Smooth muscle cell (in vitro differentiated cells): ENCODE results near the gene CEP295NL. TPM values are rescaled to one million over a fixed set of nuclear protein-coding genes. Genes with fewer than 3 reads are reported as not detected.
A peak's percentile ranks its signal among the peaks of the same experiment; 100 is the strongest.

Experiments used
- DNase-seq: peaks from one replicate; lab custom pipeline; 2025; ENCODE audit not compliant: unreplicated experiment; lab: John Stamatoyannopoulos, UW
- H2AFZ ChIP-seq: fragments of 200-600 bp; sonication (generic); 2 replicates; pipeline ENCODE4 v1.6.0; 2016; ENCODE audit warnings: antibody characterized with exemption, low read depth, mild to moderate bottlenecking
- H3F3A ChIP-seq: fragments of 200-600 bp; sonication (generic); 2 replicates; pipeline ENCODE4 v1.6.0; 2017; ENCODE audit warnings: antibody characterized with exemption, low read depth
- H3K27ac ChIP-seq: fragments of 200-600 bp; sonication (generic); 2 replicates; pipeline ENCODE4 v1.5.1; 2016; ENCODE audit warnings: low read depth, mild to moderate bottlenecking
- H3K27me3 ChIP-seq: fragments of 200-600 bp; sonication (generic); 2 replicates; pipeline ENCODE4 v1.6.1; 2016; ENCODE audit warnings: low read depth, mild to moderate bottlenecking
- H3K36me3 ChIP-seq: fragments of 200-600 bp; sonication (generic); 2 replicates; pipeline ENCODE4 v1.5.1; 2016; ENCODE audit warnings: low read depth
- H3K4me1 ChIP-seq: fragments of 200-600 bp; sonication (generic); 2 replicates; pipeline ENCODE4 v1.5.1; 2016; ENCODE audit warnings: low read depth
- H3K4me2 ChIP-seq: fragments of 200-600 bp; sonication (generic); 2 replicates; pipeline ENCODE4 v1.6.0; 2016; ENCODE audit warnings: mild to moderate bottlenecking
- H3K4me3 ChIP-seq: fragments of 200-600 bp; sonication (generic); 2 replicates; pipeline ENCODE4 v1.5.1; 2016; ENCODE audit warnings: mild to moderate bottlenecking
- H3K79me2 ChIP-seq: fragments of 200-600 bp; sonication (generic); 2 replicates; pipeline ENCODE4 v1.6.0; 2016; ENCODE audit warnings: low read depth, mild to moderate bottlenecking
- H3K9ac ChIP-seq: fragments of 200-600 bp; sonication (generic); 2 replicates; pipeline ENCODE4 v1.6.0; 2016; ENCODE audit warnings: low read depth
- H3K9me3 ChIP-seq: fragments of 200-600 bp; sonication (generic); replicated peaks from 2 replicates; pipeline ENCODE4 v1.5.1; 2016; ENCODE audit warnings: low read depth
- H4K20me1 ChIP-seq: fragments of 200-600 bp; sonication (generic); 2 replicates; pipeline ENCODE4 v1.6.0; 2016; ENCODE audit warnings: low read depth
- CTCF ChIP-seq: fragments of 200-600 bp; sonication (generic); IDR thresholded peaks from 2 replicates; pipeline ENCODE4 v1.5.1; 2017; ENCODE audit warnings: borderline replicate concordance, mild to moderate bottlenecking, antibody characterized with exemption; ENCODE audit not compliant: insufficient read depth, poor library complexity, severe bottlenecking
- WGBS: methylation state at CpG from one replicate; pipeline ENCODE4 v1.1.7; 2016; ENCODE audit warnings: low lambda C conversion rate; 5-methylcytosine and 5-hydroxymethylcytosine counted together
- polyA plus RNA-seq: library from polyadenylated mRNA; unstranded; fragments of >200 nt; fragmentation: Nextera tagmentation; extraction: Ambion mirVana; gene quantifications from 2 replicates; pipeline ENCODE4 v1.2.1, GENCODE V29; 2016
- total RNA-seq: library from RNA; depleted of rRNA; stranded (reverse); fragments of >200 nt; gene quantifications from 2 replicates; pipeline ENCODE4 v1.2.3, GENCODE V29; 2014

The CEP295NL gene
- total and polyA plus RNA-seq, 2 experiments from 2014 or later, result 1.2 TPM; not detected in 1

- no peaks in the 10 kb centered on the region for H3K9me3 ChIP-seq
- no peak for DNase-seq
- H3K36me3 ChIP-seq, result no peaks in the 10 kb centered on the region
- no peak overlapping the region for H2AFZ ChIP-seq
- 52% methylated on average over 14 of the region's 14 CpGs for WGBS
- TF ChIP-seq CTCF, result no peak
- peaks cover 13% of the 10 kb centered on the region for H3F3A ChIP-seq
- peak overlapping the region; percentile 80 for H3K9ac ChIP-seq
- peaks cover 9% of the 10 kb centered on the region for H4K20me1 ChIP-seq
- H3K27ac ChIP-seq, result peak overlapping the region; percentile 96
- peak overlapping the region; percentile 75 for H3K4me2 ChIP-seq
- no peaks in the 10 kb centered on the region for H3K27me3 ChIP-seq
- peaks cover 35% of the 10 kb centered on the region for H3K79me2 ChIP-seq
- no peak overlapping the region for H3K4me3 ChIP-seq
- peaks cover 22% of the 10 kb centered on the region for H3K4me1 ChIP-seq
Measured at GRCh38 chr17:78882540-78883088, 20.4 kb downstream of the CEP295NL start.

DNA sequence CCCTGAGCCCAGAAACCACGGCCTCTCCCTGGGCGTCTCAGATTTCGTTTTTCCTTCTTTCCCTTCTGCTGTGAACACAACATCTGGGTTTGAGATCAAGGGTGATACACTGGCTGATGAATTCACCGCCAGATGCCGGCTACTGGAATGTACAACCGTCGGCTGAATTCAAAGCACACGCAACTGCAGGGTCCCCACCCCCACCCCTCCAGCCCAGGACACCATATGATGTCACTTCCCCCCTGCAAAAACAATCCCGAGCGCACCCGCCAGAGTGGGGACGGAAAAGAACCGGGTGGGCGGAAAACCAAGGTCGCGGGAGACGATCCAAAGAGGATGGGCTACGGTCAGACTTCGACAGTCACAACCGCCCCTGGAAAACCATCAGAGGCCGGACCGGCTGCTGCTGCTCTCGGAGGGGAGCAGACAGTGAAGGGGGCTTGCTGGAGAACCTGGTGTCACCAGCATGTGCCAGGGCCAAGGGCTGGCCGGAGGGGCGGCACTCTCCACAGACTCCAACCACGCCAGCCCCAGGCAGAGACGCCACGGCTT, 23.3 kb downstream of the CEP295NL start:
- peak overlapping the region; percentile 96 for H3K27ac ChIP-seq
- H3K79me2 ChIP-seq, result peaks cover 28% of the 10 kb centered on the region
- H3K27me3 ChIP-seq, result no peaks in the 10 kb centered on the region
- no peaks in the 10 kb centered on the region for H3K9me3 ChIP-seq
- peak overlapping the region; percentile 75 for H3K4me2 ChIP-seq
- no peaks in the 10 kb centered on the region for H3K36me3 ChIP-seq
- peak; percentile 29 for DNase-seq
- WGBS, result 46% methylated on average over 28 of the region's 28 CpGs
- no peak for TF ChIP-seq CTCF
- H3K9ac ChIP-seq, result peak overlapping the region; percentile 86
- peaks cover 21% of the 10 kb centered on the region for H3F3A ChIP-seq
- peaks cover 31% of the 10 kb centered on the region for H3K4me1 ChIP-seq
- H4K20me1 ChIP-seq, result no peaks in the 10 kb centered on the region
- H3K4me3 ChIP-seq, result peak overlapping the region; percentile 20
- no peak overlapping the region for H2AFZ ChIP-seq

DNA sequence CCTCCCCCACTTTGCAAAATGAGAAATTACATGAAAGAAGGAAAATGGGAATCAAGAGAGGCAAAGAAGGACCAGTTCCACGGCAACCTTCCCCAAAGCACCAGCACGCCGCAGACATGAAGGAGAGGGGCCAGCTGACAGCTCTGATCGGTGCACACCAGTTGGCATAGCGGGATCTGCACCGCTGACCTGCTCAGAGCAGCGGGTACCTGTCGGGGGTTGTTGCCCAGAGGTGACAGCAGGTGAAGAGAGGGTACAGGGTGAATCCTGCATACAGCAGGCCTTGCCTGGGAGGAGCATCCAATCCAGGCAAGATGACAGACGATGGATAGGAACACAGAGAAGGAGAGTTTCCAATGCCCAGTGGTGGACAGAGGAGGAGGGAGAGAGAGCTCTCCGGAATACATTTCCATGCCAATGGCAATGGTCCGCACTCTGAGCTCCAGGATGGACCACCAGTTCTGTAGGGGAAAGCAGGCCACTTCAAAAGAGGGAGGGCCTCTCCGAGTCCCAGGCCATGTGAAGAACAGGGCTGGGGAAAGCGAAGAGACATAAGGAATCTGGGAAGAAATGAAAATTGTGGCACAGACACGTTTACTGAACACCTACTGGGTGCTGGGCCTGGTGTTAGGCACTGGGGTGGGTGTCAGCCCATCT, 24.0 kb downstream of the CEP295NL start:
- no peak overlapping the region for H2AFZ ChIP-seq
- no peak for DNase-seq
- TF ChIP-seq CTCF, result no peak
- peak overlapping the region; percentile 86 for H3K9ac ChIP-seq
- peaks cover 24% of the 10 kb centered on the region for H3K4me1 ChIP-seq
- peak overlapping the region; percentile 96 for H3K27ac ChIP-seq
- no peaks in the 10 kb centered on the region for H3K27me3 ChIP-seq
- no peaks in the 10 kb centered on the region for H4K20me1 ChIP-seq
- peaks cover 21% of the 10 kb centered on the region for H3F3A ChIP-seq
- WGBS, result 88% methylated on average over 14 of the region's 14 CpGs
- peak overlapping the region; percentile 75 for H3K4me2 ChIP-seq
- H3K36me3 ChIP-seq, result no peaks in the 10 kb centered on the region
- H3K9me3 ChIP-seq, result no peaks in the 10 kb centered on the region
- H3K4me3 ChIP-seq, result peak overlapping the region; percentile 20
- H3K79me2 ChIP-seq, result peaks cover 28% of the 10 kb centered on the region
